DOHH2 (cell line): Measurements from ENCODE around the gene SYT6.

Source experiments
- H3F3A ChIP-seq: fragments of 200-600 bp; sonication (generic), shearing (Covaris generic); 2 replicates; pipeline ENCODE4 v1.6.0; 2016; ENCODE audit warnings: antibody characterized with exemption, mild to moderate bottlenecking; ENCODE audit not compliant: control insufficient read depth, insufficient read depth
- H3K27ac ChIP-seq: fragments of 200-600 bp; sonication (generic); 2 replicates; pipeline ENCODE4 v1.5.1; 2014; ENCODE audit warnings: low read depth, mild to moderate bottlenecking, low read length, moderate library complexity
- H3K27me3 ChIP-seq: fragments of 200-600 bp; sonication (generic); 2 replicates; pipeline ENCODE4 v1.6.1; 2014; ENCODE audit warnings: mild to moderate bottlenecking, low read length, mixed read lengths; ENCODE audit not compliant: control insufficient read depth
- H3K36me3 ChIP-seq: fragments of 200-600 bp; sonication (generic); 2 replicates; pipeline ENCODE4 v1.6.1; 2014; ENCODE audit warnings: mild to moderate bottlenecking, low read length, moderate library complexity, mixed read lengths; ENCODE audit not compliant: control insufficient read depth
- H3K4me1 ChIP-seq: fragments of 200-600 bp; sonication (generic); 2 replicates; pipeline ENCODE4 v1.6.1; 2014; ENCODE audit warnings: mild to moderate bottlenecking, low read length, mixed read lengths; ENCODE audit not compliant: control insufficient read depth
- H3K4me2 ChIP-seq: fragments of 200-600 bp; sonication (generic); 2 replicates; pipeline ENCODE4 v1.6.0; 2014; ENCODE audit warnings: mild to moderate bottlenecking, low read length, moderate library complexity
- H3K4me3 ChIP-seq: fragments of 200-600 bp; sonication (generic); 2 replicates; pipeline ENCODE4 v1.5.1; 2014; ENCODE audit warnings: mild to moderate bottlenecking, low read length, mixed read lengths
- H3K79me2 ChIP-seq: fragments of 200-600 bp; sonication (generic); 2 replicates; pipeline ENCODE4 v1.6.1; 2014; ENCODE audit warnings: mild to moderate bottlenecking, low read length, mixed read lengths; ENCODE audit not compliant: control insufficient read depth
- H3K9me2 ChIP-seq: fragments of 200-600 bp; sonication (generic); replicated peaks from 2 replicates; pipeline ENCODE4 v1.6.1; 2014; ENCODE audit warnings: mild to moderate bottlenecking, low read length, mixed read lengths; ENCODE audit not compliant: control insufficient read depth
- H3K9me3 ChIP-seq: fragments of 200-600 bp; sonication (generic); 2 replicates; pipeline ENCODE4 v1.6.1; 2014; ENCODE audit warnings: antibody characterized with exemption, low read length, mixed read lengths; ENCODE audit not compliant: control insufficient read depth, insufficient read depth
- H4K20me1 ChIP-seq: fragments of 200-600 bp; sonication (generic); 2 replicates; pipeline ENCODE4 v1.6.0; 2014; ENCODE audit warnings: low read depth, mild to moderate bottlenecking, antibody characterized with exemption, low read length, moderate library complexity; ENCODE audit not compliant: control insufficient read depth, insufficient read depth
- EZH2phosphoT487 ChIP-seq: fragments of 200-600 bp; sonication (generic); IDR thresholded peaks from 2 replicates; pipeline ENCODE4 v1.6.1; 2017; ENCODE audit warnings: borderline replicate concordance, mild to moderate bottlenecking, antibody characterized with exemption, low read length, moderate library complexity, mixed read lengths
- TF ChIP-seq, protein P1 (sequence below): fragments of 200-600 bp; sonication (generic); IDR thresholded peaks from one replicate; pipeline ENCODE4 v1.5.1; 2014; ENCODE audit warnings: antibody characterized with exemption, mild to moderate bottlenecking, low read depth, low read length; ENCODE audit not compliant: poor library complexity, severe bottlenecking

SYT6 gene

GRCh38 chr1:114177282-114177681 is 23.6 kb upstream of the SYT6 start:
- H3K4me2 ChIP-seq, result no peak overlapping the region
- no peak overlapping the region for H3K4me3 ChIP-seq
- H4K20me1 ChIP-seq, result no peaks in the 10 kb centered on the region
- H3F3A ChIP-seq, result no peaks in the 10 kb centered on the region
- no peak overlapping the region for H3K27ac ChIP-seq
- H3K9me3 ChIP-seq, result no peaks in the 10 kb centered on the region
- no peaks in the 10 kb centered on the region for H3K4me1 ChIP-seq
- H3K27me3 ChIP-seq, result no peaks in the 10 kb centered on the region; the same call in 1 of the 2 replicates
- H3K9me2 ChIP-seq, result no peaks in the 10 kb centered on the region
- H3K79me2 ChIP-seq, result no peaks in the 10 kb centered on the region
- TF ChIP-seq, protein P1, sequence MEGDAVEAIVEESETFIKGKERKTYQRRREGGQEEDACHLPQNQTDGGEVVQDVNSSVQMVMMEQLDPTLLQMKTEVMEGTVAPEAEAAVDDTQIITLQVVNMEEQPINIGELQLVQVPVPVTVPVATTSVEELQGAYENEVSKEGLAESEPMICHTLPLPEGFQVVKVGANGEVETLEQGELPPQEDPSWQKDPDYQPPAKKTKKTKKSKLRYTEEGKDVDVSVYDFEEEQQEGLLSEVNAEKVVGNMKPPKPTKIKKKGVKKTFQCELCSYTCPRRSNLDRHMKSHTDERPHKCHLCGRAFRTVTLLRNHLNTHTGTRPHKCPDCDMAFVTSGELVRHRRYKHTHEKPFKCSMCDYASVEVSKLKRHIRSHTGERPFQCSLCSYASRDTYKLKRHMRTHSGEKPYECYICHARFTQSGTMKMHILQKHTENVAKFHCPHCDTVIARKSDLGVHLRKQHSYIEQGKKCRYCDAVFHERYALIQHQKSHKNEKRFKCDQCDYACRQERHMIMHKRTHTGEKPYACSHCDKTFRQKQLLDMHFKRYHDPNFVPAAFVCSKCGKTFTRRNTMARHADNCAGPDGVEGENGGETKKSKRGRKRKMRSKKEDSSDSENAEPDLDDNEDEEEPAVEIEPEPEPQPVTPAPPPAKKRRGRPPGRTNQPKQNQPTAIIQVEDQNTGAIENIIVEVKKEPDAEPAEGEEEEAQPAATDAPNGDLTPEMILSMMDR, result no peak
- no peak for TF ChIP-seq EZH2phosphoT487
- no peaks in the 10 kb centered on the region for H3K36me3 ChIP-seq

GRCh38 chr1:114176366-114176765 is 22.7 kb upstream of the SYT6 start:
- TF ChIP-seq, protein P1, result no peak
- TF ChIP-seq EZH2phosphoT487, result no peak
- H3K4me2 ChIP-seq, result no peak overlapping the region
- no peaks in the 10 kb centered on the region for H3K4me1 ChIP-seq
- H4K20me1 ChIP-seq, result no peaks in the 10 kb centered on the region
- no peaks in the 10 kb centered on the region for H3K79me2 ChIP-seq
- H3F3A ChIP-seq, result no peaks in the 10 kb centered on the region
- H3K9me3 ChIP-seq, result no peaks in the 10 kb centered on the region
- H3K27me3 ChIP-seq, result no peaks in the 10 kb centered on the region; the same call in 1 of the 2 replicates
- no peak overlapping the region for H3K4me3 ChIP-seq
- no peak overlapping the region for H3K27ac ChIP-seq
- H3K9me2 ChIP-seq, result no peaks in the 10 kb centered on the region
- no peaks in the 10 kb centered on the region for H3K36me3 ChIP-seq

- Histone ChIP-seq H3K9me2 (no peaks in the 10 kb centered on the region), H3K9me3 (no peaks in the 10 kb centered on the region), H3K79me2 (no peaks in the 10 kb centered on the region), H3K4me1 (no peaks in the 10 kb centered on the region), H4K20me1 (no peaks in the 10 kb centered on the region), H3K4me3 (no peak overlapping the region), H3K36me3 (no peaks in the 10 kb centered on the region), H3F3A (no peaks in the 10 kb centered on the region), H3K4me2 (no peak overlapping the region), H3K27ac (no peak overlapping the region), H3K27me3 (no peaks in the 10 kb centered on the region; the same call in 1 of the 2 replicates)
- no peak for TF ChIP-seq EZH2phosphoT487
- TF ChIP-seq, protein P1, result no peak
Measured at GRCh38 chr1:114173680-114174079, 20.0 kb upstream of the SYT6 start.

- TF ChIP-seq EZH2phosphoT487, result no peak
- TF ChIP-seq, protein P1, result no peak
- no peaks in the 10 kb centered on the region for H3F3A ChIP-seq
Measured at GRCh38 chr1:114169509-114169908, 15.8 kb upstream of the SYT6 start.

More at GRCh38 chr1:114169509-114169908, 15.8 kb upstream of the SYT6 start:
- no peaks in the 10 kb centered on the region for H3K36me3 ChIP-seq
- H3K4me2 ChIP-seq, result no peak overlapping the region
- no peaks in the 10 kb centered on the region for H3K27me3 ChIP-seq
- H4K20me1 ChIP-seq, result no peaks in the 10 kb centered on the region
- no peaks in the 10 kb centered on the region for H3K9me3 ChIP-seq
- no peaks in the 10 kb centered on the region for H3K4me1 ChIP-seq
- H3K9me2 ChIP-seq, result no peaks in the 10 kb centered on the region
- H3K27ac ChIP-seq, result no peak overlapping the region
- H3K4me3 ChIP-seq, result no peak overlapping the region
- no peaks in the 10 kb centered on the region for H3K79me2 ChIP-seq
